ENCODE results near the gene ZRANB2. TPM values are rescaled to one million over a fixed set of nuclear protein-coding genes. Genes with fewer than 3 reads are reported as not detected.

Gene ZRANB2
- total RNA-seq, 2 experiments from 2014 or later: 82.1 to 171 TPM

GRCh38 chr1:71038942-71039341 is 41.9 kb downstream of the ZRANB2 start:
- Histone ChIP-seq H3K79me2 (ENCODE audit: insufficient read depth, low read depth, low read length) (no peaks in the 10 kb centered on the region), H4K20me1 (ENCODE audit: insufficient read depth, low read length) (no peaks in the 10 kb centered on the region), H3K36me3 (ENCODE audit: insufficient read depth, low read length) (no peaks in the 10 kb centered on the region), H3K4me3 (ENCODE audit: low read depth, low read length, poor library complexity, severe bottlenecking) (no peak overlapping the region), H3K4me1 (ENCODE audit: insufficient read depth, low read length, poor library complexity, severe bottlenecking) (no peaks in the 10 kb centered on the region), H3K4me2 (ENCODE audit: low read length) (no peak overlapping the region), H2AFZ (ENCODE audit: low read length) (no peak overlapping the region), H3K9me3 (ENCODE audit: low read length) (no peaks in the 10 kb centered on the region), H3K9me2 (ENCODE audit: insufficient read depth, low read length) (no peaks in the 10 kb centered on the region), H3K27ac (ENCODE audit: low read depth, low read length, poor library complexity, severe bottlenecking) (no peak overlapping the region)
- intact Hi-C loops (cut with micrococcal nuclease; ENCODE audit: unreplicated experiment): no loop called here
- CTCF ChIA-PET (ENCODE audit: unreplicated experiment): no interaction called here
- POLR2A ChIA-PET: no interaction called here
- no peak for TF ChIP-seq EZH2phosphoT487 (IDR thresholded peaks at IDR 0.05; ENCODE audit: borderline replicate concordance, low read depth, low read length)
- no peak for TF ChIP-seq CTCF (conservative IDR thresholded peaks at IDR 0.05; ENCODE audit: low read length)
- BruUV-seq (replicated peaks): no TSS peak
- no peak for DNase-seq (ENCODE audit: low spot score)

GRCh38 chr1:71037829-71038620 is 42.8 kb downstream of the ZRANB2 start:
- Histone ChIP-seq H3K4me2 (ENCODE audit: low read length) (no peak overlapping the region), H3K27ac (ENCODE audit: low read depth, low read length, poor library complexity, severe bottlenecking) (no peak overlapping the region), H3K4me3 (ENCODE audit: low read depth, low read length, poor library complexity, severe bottlenecking) (no peak overlapping the region), H3K36me3 (ENCODE audit: insufficient read depth, low read length) (no peaks in the 10 kb centered on the region), H3K9me3 (ENCODE audit: low read length) (no peaks in the 10 kb centered on the region), H3K4me1 (ENCODE audit: insufficient read depth, low read length, poor library complexity, severe bottlenecking) (no peaks in the 10 kb centered on the region), H4K20me1 (ENCODE audit: insufficient read depth, low read length) (no peaks in the 10 kb centered on the region), H3K9me2 (ENCODE audit: insufficient read depth, low read length) (no peaks in the 10 kb centered on the region), H2AFZ (ENCODE audit: low read length) (no peak overlapping the region), H3K79me2 (ENCODE audit: insufficient read depth, low read depth, low read length) (no peaks in the 10 kb centered on the region)
- CTCF ChIA-PET (ENCODE audit: unreplicated experiment): interaction anchor here (0.6 kb wide), 1 partner anchor 374 kb away, joined by 3 read pairs; no protein-coding TSS in a partner anchor
- no peak for DNase-seq (ENCODE audit: low spot score)
- intact Hi-C loops (cut with micrococcal nuclease; ENCODE audit: unreplicated experiment): no loop called here
- POLR2A ChIA-PET: no interaction called here
- TF ChIP-seq EZH2phosphoT487 (IDR thresholded peaks at IDR 0.05; ENCODE audit: borderline replicate concordance, low read depth, low read length) (no peak), CTCF (conservative IDR thresholded peaks at IDR 0.05; ENCODE audit: low read length) (no peak)
- no TSS peak for BruUV-seq (replicated peaks)

GRCh38 chr1:71037066-71037465 is 43.8 kb downstream of the ZRANB2 start:
- ChIA-PET POLR2A (interaction anchor here (0.6 kb wide), 1 partner anchor 538 kb away, joined by 3 read pairs; no protein-coding TSS in a partner anchor), CTCF (ENCODE audit: unreplicated experiment) (interaction anchor here (0.6 kb wide), 1 partner anchor 373 kb away, joined by 3 read pairs; no protein-coding TSS in a partner anchor)
- Histone ChIP-seq H3K4me2 (ENCODE audit: low read length) (no peak overlapping the region), H3K4me3 (ENCODE audit: low read depth, low read length, poor library complexity, severe bottlenecking) (no peak overlapping the region), H4K20me1 (ENCODE audit: insufficient read depth, low read length) (no peaks in the 10 kb centered on the region), H3K9me3 (ENCODE audit: low read length) (no peaks in the 10 kb centered on the region), H3K79me2 (ENCODE audit: insufficient read depth, low read depth, low read length) (no peaks in the 10 kb centered on the region), H3K4me1 (ENCODE audit: insufficient read depth, low read length, poor library complexity, severe bottlenecking) (no peaks in the 10 kb centered on the region), H3K9me2 (ENCODE audit: insufficient read depth, low read length) (no peaks in the 10 kb centered on the region), H2AFZ (ENCODE audit: low read length) (no peak overlapping the region), H3K36me3 (ENCODE audit: insufficient read depth, low read length) (no peaks in the 10 kb centered on the region), H3K27ac (ENCODE audit: low read depth, low read length, poor library complexity, severe bottlenecking) (no peak overlapping the region)
- TF ChIP-seq CTCF (conservative IDR thresholded peaks at IDR 0.05; ENCODE audit: low read length) (no peak), EZH2phosphoT487 (IDR thresholded peaks at IDR 0.05; ENCODE audit: borderline replicate concordance, low read depth, low read length) (no peak)
- intact Hi-C loops (cut with micrococcal nuclease; ENCODE audit: unreplicated experiment): no loop called here
- BruUV-seq (replicated peaks): no TSS peak
- no peak for DNase-seq (ENCODE audit: low spot score)
